ENCODE data around the gene C2CD4A. TPM values are rescaled to one million over a fixed set of nuclear protein-coding genes. Genes with fewer than 3 reads are reported as not detected.

C2CD4A gene
- total and polyA plus RNA-seq, 4 donors, result under 0.01 to 0.02 TPM; not detected in 2

Other genes with a start within 250 kb of the C2CD4A start
- 10 to 100 TPM; 25.8 to 42.0 TPM for gene VPS13C, start 6.5 kb upstream of the C2CD4A start, total RNA-seq
- 1 to 10 TPM; 5.4 to 9.1 TPM for gene VPS13C, start 6.5 kb upstream of the C2CD4A start, polyA plus RNA-seq
- 1 to 10 TPM in 1 of 2 donors, under 1 TPM in 1; 0.59 to 1.8 TPM for gene C2CD4B, start 98.3 kb downstream of the C2CD4A start, total RNA-seq
- under 1 TPM; 0.17 to 0.74 TPM for gene C2CD4B, start 98.3 kb downstream of the C2CD4A start, polyA plus RNA-seq